ENCODE data around the gene FAM89B.
"Not testable (repeated sequence)": the region's sequence is repeated elsewhere in the genome, so short reads cannot be mapped to it uniquely, and the experiment has no call there.

The FAM89B gene

GRCh38 chr11:65560555-65561418, 11.6 kb upstream of the FAM89B start:
- no peak overlapping the region for H3K27ac ChIP-seq (ENCODE audit: low read length)
- H3K36me3 ChIP-seq (ENCODE audit: control insufficient read depth, low read depth, low read length) = no peaks in the 10 kb centered on the region
- H3K27me3 ChIP-seq (ENCODE audit: control insufficient read depth, insufficient read depth, low read length) = peaks cover 36% of the 10 kb centered on the region
- no peaks in the 10 kb centered on the region for H3K9me3 ChIP-seq (ENCODE audit: control insufficient read depth, low read depth, low read length)
- no peak overlapping the region for H3K4me3 ChIP-seq (ENCODE audit: low read length)
- peaks cover 23% of the 10 kb centered on the region for H3K4me1 ChIP-seq (ENCODE audit: control insufficient read depth, low read depth, low read length)
- H3K9ac ChIP-seq (ENCODE audit: low read length) = no peak overlapping the region

DNA sequence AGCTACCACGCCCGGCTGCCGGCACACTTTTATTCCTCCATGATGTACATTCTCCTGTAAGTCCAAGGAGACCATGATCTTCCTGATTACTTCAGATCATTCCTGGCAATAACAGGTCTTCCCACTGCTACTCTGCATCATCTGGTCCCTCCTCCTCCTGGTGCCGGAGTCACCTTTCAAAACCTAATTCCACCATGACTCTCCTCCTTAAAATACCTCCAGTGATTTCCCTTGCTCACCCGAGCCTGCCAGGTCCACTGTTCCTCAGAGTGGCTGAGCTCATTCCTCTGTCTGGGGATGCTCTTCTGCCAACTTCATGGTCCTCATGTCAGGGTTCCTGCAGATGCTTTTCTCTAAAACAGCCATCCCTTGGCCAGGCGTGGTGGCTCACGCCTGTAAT, 10.3 kb upstream of the FAM89B start:
- Histone ChIP-seq H3K9ac (ENCODE audit: low read length) (no peak overlapping the region), H3K4me1 (ENCODE audit: control insufficient read depth, low read depth, low read length) (peaks cover 23% of the 10 kb centered on the region), H3K27ac (ENCODE audit: low read length) (no peak overlapping the region), H3K36me3 (ENCODE audit: control insufficient read depth, low read depth, low read length) (no peaks in the 10 kb centered on the region), H3K27me3 (ENCODE audit: control insufficient read depth, insufficient read depth, low read length) (peaks cover 25% of the 10 kb centered on the region), H3K9me3 (ENCODE audit: control insufficient read depth, low read depth, low read length) (no peaks in the 10 kb centered on the region), H3K4me3 (ENCODE audit: low read length) (no peak overlapping the region)

- peaks cover 19% of the 10 kb centered on the region for H3K27me3 ChIP-seq (ENCODE audit: control insufficient read depth, insufficient read depth, low read length)
- no peak overlapping the region for H3K27ac ChIP-seq (ENCODE audit: low read length)
- no peak overlapping the region for H3K4me3 ChIP-seq (ENCODE audit: low read length)
- no peaks in the 10 kb centered on the region for H3K9me3 ChIP-seq (ENCODE audit: control insufficient read depth, low read depth, low read length)
- no peak overlapping the region for H3K9ac ChIP-seq (ENCODE audit: low read length)
- peaks cover 20% of the 10 kb centered on the region for H3K4me1 ChIP-seq (ENCODE audit: control insufficient read depth, low read depth, low read length)
- no peaks in the 10 kb centered on the region for H3K36me3 ChIP-seq (ENCODE audit: control insufficient read depth, low read depth, low read length)
These were observed 9.6 kb upstream of the FAM89B start for GRCh38 chr11:65562788-65563187.

- Histone ChIP-seq H3K27me3 (ENCODE audit: control insufficient read depth, insufficient read depth, low read length) (peaks cover 19% of the 10 kb centered on the region), H3K9ac (ENCODE audit: low read length) (no peak overlapping the region), H3K4me3 (ENCODE audit: low read length) (no peak overlapping the region), H3K4me1 (ENCODE audit: control insufficient read depth, low read depth, low read length) (peaks cover 20% of the 10 kb centered on the region), H3K36me3 (ENCODE audit: control insufficient read depth, low read depth, low read length) (no peaks in the 10 kb centered on the region), H3K27ac (ENCODE audit: low read length) (no peak overlapping the region), H3K9me3 (ENCODE audit: control insufficient read depth, low read depth, low read length) (no peaks in the 10 kb centered on the region)
These were observed 8.7 kb upstream of the FAM89B start for GRCh38 chr11:65563601-65564000.

GRCh38 chr11:65564879-65565559, 7.3 kb upstream of the FAM89B start:
- not testable (repeated sequence) for H3K9me3 ChIP-seq (ENCODE audit: control insufficient read depth, low read depth, low read length); H3K4me3 ChIP-seq (ENCODE audit: low read length); H3K36me3 ChIP-seq (ENCODE audit: control insufficient read depth, low read depth, low read length); H3K27ac ChIP-seq (ENCODE audit: low read length); H3K9ac ChIP-seq (ENCODE audit: low read length); H3K27me3 ChIP-seq (ENCODE audit: control insufficient read depth, insufficient read depth, low read length)
- H3K4me1 ChIP-seq (ENCODE audit: control insufficient read depth, low read depth, low read length) = peaks cover 19% of the 10 kb centered on the region

GRCh38 chr11:65565624-65566453, 6.5 kb upstream of the FAM89B start:
- H3K36me3 ChIP-seq (ENCODE audit: control insufficient read depth, low read depth, low read length) = no peaks in the 10 kb centered on the region
- no peaks in the 10 kb centered on the region for H3K9me3 ChIP-seq (ENCODE audit: control insufficient read depth, low read depth, low read length)
- no peak overlapping the region for H3K27ac ChIP-seq (ENCODE audit: low read length)
- H3K27me3 ChIP-seq (ENCODE audit: control insufficient read depth, insufficient read depth, low read length) = no peaks in the 10 kb centered on the region
- H3K4me1 ChIP-seq (ENCODE audit: control insufficient read depth, low read depth, low read length) = peaks cover 14% of the 10 kb centered on the region
- H3K4me3 ChIP-seq (ENCODE audit: low read length) = no peak overlapping the region
- H3K9ac ChIP-seq (ENCODE audit: low read length) = no peak overlapping the region

DNA sequence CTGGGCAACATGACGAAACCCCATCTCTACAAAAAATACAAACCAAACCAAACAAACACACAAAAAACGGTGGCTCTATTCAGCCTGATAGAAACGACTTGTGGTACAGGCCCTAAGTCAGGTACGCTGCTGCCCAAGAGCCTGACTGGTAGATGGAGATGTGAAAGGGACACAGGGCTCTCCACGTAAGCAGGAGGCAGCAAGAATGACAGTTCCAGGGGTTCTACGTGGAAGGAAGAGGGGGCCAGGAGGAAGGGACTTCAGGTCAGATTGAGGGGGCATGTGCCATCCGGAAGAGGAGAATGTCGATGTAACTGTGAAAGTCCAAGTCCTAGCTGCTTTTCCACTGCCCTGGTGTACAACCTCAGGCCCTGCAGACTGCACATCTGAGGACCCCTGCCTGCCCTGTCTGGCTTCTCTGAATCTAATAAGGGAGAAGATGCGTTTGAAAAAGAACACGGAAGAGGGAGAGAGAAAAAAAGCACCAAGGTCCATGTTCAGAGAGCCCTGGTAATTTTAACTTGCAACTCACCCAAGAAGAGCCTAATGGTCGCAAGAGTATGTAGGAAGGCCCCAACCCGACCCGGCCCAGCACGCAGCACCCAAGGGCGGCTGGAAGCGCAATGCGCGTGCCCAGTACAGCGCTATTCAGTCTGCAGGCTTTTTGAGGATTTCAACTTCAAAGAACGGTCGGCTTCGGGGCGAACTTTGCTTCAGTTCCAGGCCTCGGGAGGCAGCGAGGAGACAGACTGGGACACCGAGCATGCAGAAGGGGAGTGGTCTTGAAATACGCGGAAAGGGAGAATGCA, 3.0 kb upstream of the FAM89B start:
- Histone ChIP-seq H3K4me1 (ENCODE audit: control insufficient read depth, low read depth, low read length) (peaks cover 18% of the 10 kb centered on the region), H3K4me3 (ENCODE audit: low read length) (peak overlapping the region; percentile 91), H3K9ac (ENCODE audit: low read length) (peak overlapping the region; percentile 67), H3K27ac (ENCODE audit: low read length) (no peak overlapping the region), H3K9me3 (ENCODE audit: control insufficient read depth, low read depth, low read length) (no peaks in the 10 kb centered on the region), H3K36me3 (ENCODE audit: control insufficient read depth, low read depth, low read length) (no peaks in the 10 kb centered on the region), H3K27me3 (ENCODE audit: control insufficient read depth, insufficient read depth, low read length) (peaks cover 8% of the 10 kb centered on the region)

DNA sequence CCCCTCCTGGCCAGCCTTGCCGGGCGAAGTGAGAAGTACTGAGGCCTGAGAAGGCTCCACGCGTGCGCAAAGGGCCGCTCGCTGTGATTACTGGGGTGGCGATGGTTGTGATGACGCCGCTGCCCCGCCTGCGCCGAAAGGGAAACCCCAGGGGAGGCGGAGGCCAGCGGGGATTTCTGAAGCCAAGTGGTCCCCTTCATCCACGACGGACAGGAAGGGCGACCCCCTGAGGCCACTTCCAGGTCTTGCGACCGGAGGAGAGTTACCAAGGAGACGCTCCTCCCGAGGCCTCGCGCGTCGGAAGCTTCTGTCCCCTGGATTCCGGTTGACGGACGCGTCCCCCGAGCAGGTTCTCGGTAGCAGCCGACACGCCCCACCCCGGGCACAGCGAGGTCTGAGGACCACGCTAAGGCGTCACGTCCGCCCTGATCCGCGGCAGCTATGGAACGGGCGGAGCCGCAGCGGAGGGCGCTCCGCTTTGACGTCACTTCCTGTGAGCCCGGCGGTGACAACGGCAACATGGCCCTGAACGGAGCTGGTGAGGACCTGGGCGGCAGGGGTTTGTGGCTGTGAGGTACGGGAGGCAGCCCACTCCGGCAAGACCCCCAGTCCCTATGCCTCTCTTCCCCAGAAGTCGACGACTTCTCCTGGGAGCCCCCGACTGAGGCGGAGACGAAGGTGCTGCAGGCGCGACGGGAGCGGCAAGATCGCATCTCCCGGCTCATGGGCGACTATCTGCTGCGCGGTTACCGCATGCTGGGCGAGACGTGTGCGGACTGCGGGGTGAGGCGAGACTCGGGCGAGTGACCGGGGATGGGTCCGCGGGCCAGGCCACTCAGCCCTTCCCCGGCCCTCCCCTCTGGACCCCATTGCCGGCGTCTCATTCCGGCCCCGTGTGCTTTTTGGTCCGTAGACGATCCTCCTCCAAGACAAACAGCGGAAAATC, 2.1 kb upstream of the FAM89B start, which contains the start of gene ZNRD2:
ZNRD2 (plus strand) TSS at position 505 of the 946 bp plus-strand sequence; CDS start at position 520, 15 bp downstream.
- Histone ChIP-seq H3K9ac (ENCODE audit: low read length) (peak within 1 kb of the TSS; percentile 67), H3K4me1 (ENCODE audit: control insufficient read depth, low read depth, low read length) (peaks cover 24% of the 10 kb centered on the region), H3K36me3 (ENCODE audit: control insufficient read depth, low read depth, low read length) (no peaks in the 10 kb centered on the region), H3K27ac (ENCODE audit: low read length) (no peak within 1 kb of the TSS), H3K27me3 (ENCODE audit: control insufficient read depth, insufficient read depth, low read length) (peaks cover 17% of the 10 kb centered on the region), H3K9me3 (ENCODE audit: control insufficient read depth, low read depth, low read length) (no peaks in the 10 kb centered on the region), H3K4me3 (ENCODE audit: low read length) (peak within 1 kb of the TSS; percentile 91)

- Histone ChIP-seq H3K36me3 (ENCODE audit: control insufficient read depth, low read depth, low read length) (no peaks in the 10 kb centered on the region), H3K27ac (ENCODE audit: low read length) (no peak overlapping the region), H3K9ac (ENCODE audit: low read length) (no peak overlapping the region), H3K4me1 (ENCODE audit: control insufficient read depth, low read depth, low read length) (peaks cover 24% of the 10 kb centered on the region), H3K9me3 (ENCODE audit: control insufficient read depth, low read depth, low read length) (no peaks in the 10 kb centered on the region), H3K27me3 (ENCODE audit: control insufficient read depth, insufficient read depth, low read length) (peaks cover 26% of the 10 kb centered on the region), H3K4me3 (ENCODE audit: low read length) (peak overlapping the region; percentile 91)
These were observed 918 bp upstream of the FAM89B start for GRCh38 chr11:65571420-65571819.

- no peak overlapping the region for H3K9ac ChIP-seq (ENCODE audit: low read length)
- no peaks in the 10 kb centered on the region for H3K36me3 ChIP-seq (ENCODE audit: control insufficient read depth, low read depth, low read length)
- peak overlapping the region; percentile 52 for H3K4me3 ChIP-seq (ENCODE audit: low read length)
- H3K4me1 ChIP-seq (ENCODE audit: control insufficient read depth, low read depth, low read length) = peaks cover 24% of the 10 kb centered on the region
- H3K27ac ChIP-seq (ENCODE audit: low read length) = no peak overlapping the region
- peaks cover 31% of the 10 kb centered on the region for H3K27me3 ChIP-seq (ENCODE audit: control insufficient read depth, insufficient read depth, low read length)
- no peaks in the 10 kb centered on the region for H3K9me3 ChIP-seq (ENCODE audit: control insufficient read depth, low read depth, low read length)
These were observed 398 bp upstream of the FAM89B start for GRCh38 chr11:65571940-65572339.

All from iPS-18a (cell line).